22Rv1 (cell line): ENCODE results near the gene CRYZL1.
"Not testable (repeated sequence)": the region's sequence is repeated elsewhere in the genome, so short reads cannot be mapped to it uniquely, and the experiment has no call there.

Source experiments
- CTCF ChIP-seq: fragments of 450-650 bp; IDR thresholded peaks from 2 replicates; pipeline ENCODE4 v1.5.1; 2017; ENCODE audit warnings: mild to moderate bottlenecking
- ZFX ChIP-seq: fragments of 450-650 bp; IDR thresholded peaks from 2 replicates; pipeline ENCODE4 v1.6.1; 2017; ENCODE audit warnings: antibody characterized with exemption, borderline replicate concordance

- not testable (repeated sequence) for TF ChIP-seq CTCF, ZFX
These were observed 15.4 kb downstream of the CRYZL1 start for GRCh38 chr21:33626151-33626550.
